WTC11 (cell line): Measurements from ENCODE around the gene SORCS2. TPM values are rescaled to one million over a fixed set of nuclear protein-coding genes. Genes with fewer than 3 reads are reported as not detected.

Source experiments
- ATAC-seq: fragments of 200-7000 bp; cut with Tn5 transposase; 2 replicates; pipeline ENCODE4 v1.10.0; 2021; ENCODE audit warnings: mild to moderate bottlenecking, moderate library complexity
- CTCF ChIA-PET: fragments of 300-600 bp; sonication (Branson Sonifier 250); formaldehyde crosslinking; loops from one replicate; lab custom pipeline; 2021; ENCODE audit warnings: antibody characterized with exemption; lab: Charles Lee
- POLR2A ChIA-PET: fragments of 350-600 bp; sonication (Branson Sonifier 250); formaldehyde crosslinking; loops from one replicate; lab custom pipeline; 2021; ENCODE audit warnings: antibody characterized with exemption; lab: Charles Lee
- DNase-seq: peaks from one replicate; pipeline ENCODE4 v3.0.0; 2021; ENCODE audit warnings: low spot score
- H3K27ac Mint-ChIP-seq: 2 replicates; pipeline ENCODE4 v1.8.0; 2021; ENCODE audit warnings: mixed read lengths
- H3K27me3 Mint-ChIP-seq: 2 replicates; pipeline ENCODE4 v1.8.0; 2021; ENCODE audit warnings: low read depth, mild to moderate bottlenecking, moderate library complexity, mixed read lengths
- H3K36me3 Mint-ChIP-seq: 2 replicates; pipeline ENCODE4 v1.8.0; 2021; ENCODE audit warnings: mixed read lengths
- H3K4me1 Mint-ChIP-seq: 2 replicates; pipeline ENCODE4 v1.8.0; 2022; ENCODE audit warnings: mixed read lengths
- H3K4me3 Mint-ChIP-seq: 2 replicates; pipeline ENCODE4 v1.8.0; 2021; ENCODE audit warnings: mild to moderate bottlenecking, moderate library complexity, mixed read lengths
- H3K9me3 Mint-ChIP-seq: 2 replicates; pipeline ENCODE4 v1.8.0; 2021; ENCODE audit warnings: mixed read lengths
- CREM ChIP-seq: sonication (generic); formaldehyde crosslinking; IDR thresholded peaks from 2 replicates; pipeline ENCODE4 v1.8.1; 2022; ENCODE audit warnings: mild to moderate bottlenecking, missing genetic modification reagents, moderate library complexity
- ERG ChIP-seq: fragments of 250-450 bp; sonication (Bioruptor Pico); IDR thresholded peaks from 2 replicates; pipeline ENCODE4 v1.8.0; 2021; ENCODE audit warnings: mild to moderate bottlenecking
- FOXP1 ChIP-seq: sonication (generic); formaldehyde crosslinking; IDR thresholded peaks from 2 replicates; pipeline ENCODE4 v1.8.0; 2022; ENCODE audit warnings: missing genetic modification reagents, mild to moderate bottlenecking, moderate library complexity, borderline replicate concordance
- RELA ChIP-seq: sonication (generic); formaldehyde crosslinking; IDR thresholded peaks from 2 replicates; pipeline ENCODE4 v1.8.1; 2022; ENCODE audit warnings: missing genetic modification reagents, mild to moderate bottlenecking, borderline replicate concordance
- SP1 ChIP-seq: sonication (generic); formaldehyde crosslinking; conservative IDR thresholded peaks from 2 replicates; pipeline ENCODE4 v1.8.1; 2022; ENCODE audit warnings: missing genetic modification reagents
- ZNF219 ChIP-seq: sonication (generic); formaldehyde crosslinking; IDR thresholded peaks from 2 replicates; pipeline ENCODE4 v1.8.0; 2023; ENCODE audit warnings: missing genetic modification reagents, mild to moderate bottlenecking, borderline replicate concordance
- ZNF263 ChIP-seq: sonication (generic); formaldehyde crosslinking; IDR thresholded peaks from 2 replicates; pipeline ENCODE4 v1.8.1; 2022; ENCODE audit warnings: low read depth, mild to moderate bottlenecking, moderate library complexity, missing genetic modification reagents
- ZNF532 ChIP-seq: fragments of 250-450 bp; sonication (Bioruptor Pico); IDR thresholded peaks from 2 replicates; pipeline ENCODE4 v1.9.0; 2021; ENCODE audit warnings: mild to moderate bottlenecking, borderline replicate concordance
- total RNA-seq: library from RNA; stranded (reverse); gene quantifications from 3 replicates; pipeline ENCODE4 v1.2.3, GENCODE V29; 2021
- TF ChIP-seq, protein P1 (sequence below): fragments of 200-600 bp; IDR thresholded peaks from 2 replicates; pipeline ENCODE4 v1.8.0; 2022; ENCODE audit warnings: antibody characterized with exemption
- TF ChIP-seq, protein P2 (sequence below): sonication (generic); formaldehyde crosslinking; IDR thresholded peaks from 2 replicates; pipeline ENCODE4 v1.8.0; 2023; ENCODE audit warnings: missing genetic modification reagents
- TF ChIP-seq, protein P3 (sequence below): sonication (generic); formaldehyde crosslinking; IDR thresholded peaks from 2 replicates; pipeline ENCODE4 v1.8.1; 2023; ENCODE audit warnings: mild to moderate bottlenecking, missing genetic modification reagents
- TF ChIP-seq, protein P4 (sequence below): sonication (generic); formaldehyde crosslinking; IDR thresholded peaks from 2 replicates; pipeline ENCODE4 v1.8.1; 2023; ENCODE audit warnings: mild to moderate bottlenecking, moderate library complexity, missing genetic modification reagents
- TF ChIP-seq, protein P5 (sequence below): fragments of 250-450 bp; sonication (Bioruptor Pico); conservative IDR thresholded peaks from 2 replicates; pipeline ENCODE4 v1.9.0; 2021; ENCODE audit warnings: mild to moderate bottlenecking

Gene SORCS2
- total RNA-seq, 1 experiment from 2014 or later = 6.6 TPM

DNA sequence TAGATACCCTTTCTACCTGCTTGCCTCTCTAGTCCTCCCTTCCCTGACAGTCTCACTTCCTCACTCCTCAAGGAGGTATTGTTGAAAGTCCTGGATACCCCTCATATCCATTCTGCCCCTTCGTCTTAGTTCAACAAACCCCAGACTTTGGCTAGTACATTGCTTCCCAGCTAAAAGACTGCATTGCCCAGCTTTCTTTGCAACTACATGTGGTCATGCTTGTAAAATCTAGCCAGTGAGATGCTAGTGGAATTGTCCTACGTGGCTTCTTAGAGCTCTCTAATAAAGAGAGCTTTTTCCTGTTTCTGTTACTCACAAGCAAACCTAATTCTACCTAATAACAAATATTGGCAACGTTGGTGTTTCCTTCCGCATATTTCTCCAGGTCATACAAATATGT is 480.3 kb downstream of the SORCS2 start:
- DNase-seq = no peak
- no peak overlapping the region for H3K4me3 Mint-ChIP-seq
- H3K27ac Mint-ChIP-seq = no peak overlapping the region
- POLR2A ChIA-PET = no interaction called here
- H3K27me3 Mint-ChIP-seq = no peaks in the 10 kb centered on the region
- TF ChIP-seq, protein P1, sequence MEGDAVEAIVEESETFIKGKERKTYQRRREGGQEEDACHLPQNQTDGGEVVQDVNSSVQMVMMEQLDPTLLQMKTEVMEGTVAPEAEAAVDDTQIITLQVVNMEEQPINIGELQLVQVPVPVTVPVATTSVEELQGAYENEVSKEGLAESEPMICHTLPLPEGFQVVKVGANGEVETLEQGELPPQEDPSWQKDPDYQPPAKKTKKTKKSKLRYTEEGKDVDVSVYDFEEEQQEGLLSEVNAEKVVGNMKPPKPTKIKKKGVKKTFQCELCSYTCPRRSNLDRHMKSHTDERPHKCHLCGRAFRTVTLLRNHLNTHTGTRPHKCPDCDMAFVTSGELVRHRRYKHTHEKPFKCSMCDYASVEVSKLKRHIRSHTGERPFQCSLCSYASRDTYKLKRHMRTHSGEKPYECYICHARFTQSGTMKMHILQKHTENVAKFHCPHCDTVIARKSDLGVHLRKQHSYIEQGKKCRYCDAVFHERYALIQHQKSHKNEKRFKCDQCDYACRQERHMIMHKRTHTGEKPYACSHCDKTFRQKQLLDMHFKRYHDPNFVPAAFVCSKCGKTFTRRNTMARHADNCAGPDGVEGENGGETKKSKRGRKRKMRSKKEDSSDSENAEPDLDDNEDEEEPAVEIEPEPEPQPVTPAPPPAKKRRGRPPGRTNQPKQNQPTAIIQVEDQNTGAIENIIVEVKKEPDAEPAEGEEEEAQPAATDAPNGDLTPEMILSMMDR = no peak
- TF ChIP-seq, protein P2, sequence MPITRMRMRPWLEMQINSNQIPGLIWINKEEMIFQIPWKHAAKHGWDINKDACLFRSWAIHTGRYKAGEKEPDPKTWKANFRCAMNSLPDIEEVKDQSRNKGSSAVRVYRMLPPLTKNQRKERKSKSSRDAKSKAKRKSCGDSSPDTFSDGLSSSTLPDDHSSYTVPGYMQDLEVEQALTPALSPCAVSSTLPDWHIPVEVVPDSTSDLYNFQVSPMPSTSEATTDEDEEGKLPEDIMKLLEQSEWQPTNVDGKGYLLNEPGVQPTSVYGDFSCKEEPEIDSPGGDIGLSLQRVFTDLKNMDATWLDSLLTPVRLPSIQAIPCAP = no peak
- TF ChIP-seq, protein P3, sequence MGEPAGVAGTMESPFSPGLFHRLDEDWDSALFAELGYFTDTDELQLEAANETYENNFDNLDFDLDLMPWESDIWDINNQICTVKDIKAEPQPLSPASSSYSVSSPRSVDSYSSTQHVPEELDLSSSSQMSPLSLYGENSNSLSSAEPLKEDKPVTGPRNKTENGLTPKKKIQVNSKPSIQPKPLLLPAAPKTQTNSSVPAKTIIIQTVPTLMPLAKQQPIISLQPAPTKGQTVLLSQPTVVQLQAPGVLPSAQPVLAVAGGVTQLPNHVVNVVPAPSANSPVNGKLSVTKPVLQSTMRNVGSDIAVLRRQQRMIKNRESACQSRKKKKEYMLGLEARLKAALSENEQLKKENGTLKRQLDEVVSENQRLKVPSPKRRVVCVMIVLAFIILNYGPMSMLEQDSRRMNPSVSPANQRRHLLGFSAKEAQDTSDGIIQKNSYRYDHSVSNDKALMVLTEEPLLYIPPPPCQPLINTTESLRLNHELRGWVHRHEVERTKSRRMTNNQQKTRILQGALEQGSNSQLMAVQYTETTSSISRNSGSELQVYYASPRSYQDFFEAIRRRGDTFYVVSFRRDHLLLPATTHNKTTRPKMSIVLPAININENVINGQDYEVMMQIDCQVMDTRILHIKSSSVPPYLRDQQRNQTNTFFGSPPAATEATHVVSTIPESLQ (CRISPR knock-in tag) = no peak
- TF ChIP-seq FOXP1 (CRISPR knock-in tag) (no peak), CREM (CRISPR knock-in tag) (no peak), ZNF219 (CRISPR knock-in tag) (no peak), ZNF532 (no peak), ERG (CRISPR knock-in tag) (no peak), SP1 (CRISPR knock-in tag) (no peak), RELA (CRISPR knock-in tag) (no peak), ZNF263 (no peak)
- TF ChIP-seq, protein P4, sequence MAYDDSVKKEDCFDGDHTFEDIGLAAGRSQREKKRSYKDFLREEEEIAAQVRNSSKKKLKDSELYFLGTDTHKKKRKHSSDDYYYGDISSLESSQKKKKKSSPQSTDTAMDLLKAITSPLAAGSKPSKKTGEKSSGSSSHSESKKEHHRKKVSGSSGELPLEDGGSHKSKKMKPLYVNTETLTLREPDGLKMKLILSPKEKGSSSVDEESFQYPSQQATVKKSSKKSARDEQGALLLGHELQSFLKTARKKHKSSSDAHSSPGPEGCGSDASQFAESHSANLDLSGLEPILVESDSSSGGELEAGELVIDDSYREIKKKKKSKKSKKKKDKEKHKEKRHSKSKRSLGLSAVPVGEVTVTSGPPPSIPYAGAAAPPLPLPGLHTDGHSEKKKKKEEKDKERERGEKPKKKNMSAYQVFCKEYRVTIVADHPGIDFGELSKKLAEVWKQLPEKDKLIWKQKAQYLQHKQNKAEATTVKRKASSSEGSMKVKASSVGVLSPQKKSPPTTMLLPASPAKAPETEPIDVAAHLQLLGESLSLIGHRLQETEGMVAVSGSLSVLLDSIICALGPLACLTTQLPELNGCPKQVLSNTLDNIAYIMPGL (CRISPR knock-in tag) = no peak
- TF ChIP-seq, protein P5, sequence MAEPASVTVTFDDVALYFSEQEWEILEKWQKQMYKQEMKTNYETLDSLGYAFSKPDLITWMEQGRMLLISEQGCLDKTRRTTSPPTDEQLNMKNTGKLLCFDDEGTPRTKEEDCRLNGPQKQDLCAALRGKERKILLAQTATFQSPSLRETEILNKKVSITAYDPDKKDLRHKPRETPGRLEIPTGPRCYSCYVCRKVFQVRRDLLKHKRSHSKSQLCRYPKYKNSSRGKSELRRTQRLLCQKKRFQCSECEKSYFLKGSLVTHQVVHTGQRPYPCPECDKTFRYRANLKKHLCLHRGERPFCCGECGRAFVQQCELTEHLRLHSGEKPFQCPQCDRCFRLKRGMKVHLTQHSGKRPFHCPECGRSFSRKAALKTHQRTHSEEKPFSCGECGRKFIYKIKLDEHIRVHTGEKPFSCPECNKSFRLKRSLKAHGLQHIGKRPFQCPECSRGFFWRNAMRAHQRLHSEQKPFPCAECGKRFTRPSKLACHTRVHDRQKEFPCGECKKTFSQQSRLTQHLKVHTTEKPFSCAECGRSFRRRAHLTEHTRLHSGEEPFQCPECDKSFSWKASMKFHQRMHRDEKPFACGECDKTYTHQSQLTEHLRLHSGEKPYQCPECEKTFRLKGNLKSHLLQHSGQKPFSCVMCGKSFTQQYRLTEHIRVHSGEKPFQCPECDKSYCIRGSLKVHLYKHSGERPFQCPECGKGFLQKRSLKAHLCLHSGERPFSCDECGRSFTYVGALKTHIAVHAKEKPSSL (CRISPR knock-in tag) = no peak
- no peaks in the 10 kb centered on the region for H3K36me3 Mint-ChIP-seq
- H3K9me3 Mint-ChIP-seq = peaks cover 6% of the 10 kb centered on the region
- H3K4me1 Mint-ChIP-seq = no peaks in the 10 kb centered on the region; the same call in 1 of the 2 replicates
- no peak for ATAC-seq
- CTCF ChIA-PET = no interaction called here
